ENCODE results near the gene MT1X. TPM values are rescaled to one million over a fixed set of nuclear protein-coding genes. Genes with fewer than 3 reads are reported as not detected.
A peak's percentile ranks its signal among the peaks of the same experiment; 100 is the strongest.

The MT1X gene
- total and polyA plus RNA-seq, 2 experiments from 2014 or later: 293 to 942 TPM

DNA sequence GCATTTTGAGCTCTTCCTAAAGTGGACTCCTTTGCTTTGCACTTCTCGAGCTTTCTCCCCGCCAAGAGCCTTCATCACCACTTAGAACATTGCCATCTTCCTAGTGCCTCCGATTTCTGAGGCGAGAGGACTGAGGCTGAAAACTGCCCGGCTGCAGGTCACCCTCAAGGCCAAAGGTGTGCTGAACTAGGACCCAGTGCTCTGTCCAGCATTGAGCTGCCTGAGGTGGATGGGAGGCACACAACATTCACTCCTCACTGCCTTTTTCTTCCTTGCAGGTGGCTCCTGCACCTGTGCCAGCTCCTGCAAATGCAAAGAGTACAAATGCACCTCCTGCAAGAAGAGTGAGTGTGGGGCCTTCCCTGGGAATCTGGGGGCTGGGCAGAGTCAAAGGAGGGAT is 38.4 kb upstream of the MT1X start:
- TF ChIP-seq ETS1 (IDR thresholded peaks at IDR 0.05): no peak
- no peak for TF ChIP-seq CTCF (conservative IDR thresholded peaks at IDR 0.05; ENCODE audit: low read depth in 2 of 2)
- TF ChIP-seq JUNB (IDR thresholded peaks at IDR 0.05; ENCODE audit: unreplicated experiment): no peak
- TF ChIP-seq NANOG (IDR thresholded peaks at IDR 0.05; ENCODE audit: borderline replicate concordance): no peak
- TF ChIP-seq, protein P1, sequence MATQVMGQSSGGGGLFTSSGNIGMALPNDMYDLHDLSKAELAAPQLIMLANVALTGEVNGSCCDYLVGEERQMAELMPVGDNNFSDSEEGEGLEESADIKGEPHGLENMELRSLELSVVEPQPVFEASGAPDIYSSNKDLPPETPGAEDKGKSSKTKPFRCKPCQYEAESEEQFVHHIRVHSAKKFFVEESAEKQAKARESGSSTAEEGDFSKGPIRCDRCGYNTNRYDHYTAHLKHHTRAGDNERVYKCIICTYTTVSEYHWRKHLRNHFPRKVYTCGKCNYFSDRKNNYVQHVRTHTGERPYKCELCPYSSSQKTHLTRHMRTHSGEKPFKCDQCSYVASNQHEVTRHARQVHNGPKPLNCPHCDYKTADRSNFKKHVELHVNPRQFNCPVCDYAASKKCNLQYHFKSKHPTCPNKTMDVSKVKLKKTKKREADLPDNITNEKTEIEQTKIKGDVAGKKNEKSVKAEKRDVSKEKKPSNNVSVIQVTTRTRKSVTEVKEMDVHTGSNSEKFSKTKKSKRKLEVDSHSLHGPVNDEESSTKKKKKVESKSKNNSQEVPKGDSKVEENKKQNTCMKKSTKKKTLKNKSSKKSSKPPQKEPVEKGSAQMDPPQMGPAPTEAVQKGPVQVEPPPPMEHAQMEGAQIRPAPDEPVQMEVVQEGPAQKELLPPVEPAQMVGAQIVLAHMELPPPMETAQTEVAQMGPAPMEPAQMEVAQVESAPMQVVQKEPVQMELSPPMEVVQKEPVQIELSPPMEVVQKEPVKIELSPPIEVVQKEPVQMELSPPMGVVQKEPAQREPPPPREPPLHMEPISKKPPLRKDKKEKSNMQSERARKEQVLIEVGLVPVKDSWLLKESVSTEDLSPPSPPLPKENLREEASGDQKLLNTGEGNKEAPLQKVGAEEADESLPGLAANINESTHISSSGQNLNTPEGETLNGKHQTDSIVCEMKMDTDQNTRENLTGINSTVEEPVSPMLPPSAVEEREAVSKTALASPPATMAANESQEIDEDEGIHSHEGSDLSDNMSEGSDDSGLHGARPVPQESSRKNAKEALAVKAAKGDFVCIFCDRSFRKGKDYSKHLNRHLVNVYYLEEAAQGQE (IDR thresholded peaks at IDR 0.05; ENCODE audit: unreplicated experiment): peak; percentile 57
- Histone ChIP-seq H3K4me3 (peak overlapping the region; percentile 61), H3K36me3 (ENCODE audit: insufficient read depth) (no peaks in the 10 kb centered on the region), H3K4me1 (ENCODE audit: insufficient read depth) (peaks cover 13% of the 10 kb centered on the region; the same call in 1 of the 2 replicates), H3K27me3 (ENCODE audit: insufficient read depth) (peaks cover 100% of the 10 kb centered on the region), H3K79me2 (replicated peaks; ENCODE audit: insufficient read depth) (no peaks in the 10 kb centered on the region), H3K4me2 (peak overlapping the region; percentile 84), H2AFZ (peak overlapping the region; percentile 84), H3K27ac (ENCODE audit: low read depth) (no peak overlapping the region), H4K20me1 (replicated peaks; ENCODE audit: insufficient read depth) (no peaks in the 10 kb centered on the region), H3K9me2 (ENCODE audit: insufficient read depth) (no peaks in the 10 kb centered on the region), H3F3A (replicated peaks; ENCODE audit: low read depth) (peaks cover 9% of the 10 kb centered on the region; the same call in 1 of the 2 replicates)
- no peak for DNase-seq (ENCODE audit: low spot score)
- Mint-ChIP-seq H3K27me3 (ENCODE audit: insufficient read depth, low read depth, poor library complexity) (peaks cover 98% of the 10 kb centered on the region), H3K27ac (no peak overlapping the region), H3K9me3 (no peaks in the 10 kb centered on the region), H3K4me3 (peak overlapping the region; percentile 64), H3K36me3 (ENCODE audit: low read depth) (no peaks in the 10 kb centered on the region), H3K4me1 (peaks cover 34% of the 10 kb centered on the region)
- no peak for ATAC-seq

GRCh38 chr16:56645311-56645710 is 37.0 kb upstream of the MT1X start:
- peaks cover 91% of the 10 kb centered on the region for H3K27me3 Mint-ChIP-seq (ENCODE audit: insufficient read depth, low read depth, poor library complexity)
- H3K27me3 ChIP-seq (ENCODE audit: insufficient read depth): peaks cover 98% of the 10 kb centered on the region
- H3K36me3 Mint-ChIP-seq (ENCODE audit: low read depth): no peaks in the 10 kb centered on the region
- TF ChIP-seq NANOG (IDR thresholded peaks at IDR 0.05; ENCODE audit: borderline replicate concordance) (no peak), EZH2 (IDR thresholded peaks at IDR 0.05; ENCODE audit: low read depth, unreplicated experiment) (no peak), ZNF331 (CRISPR knock-in tag; IDR thresholded peaks at IDR 0.05; ENCODE audit: low read depth) (no peak)
- TF ChIP-seq, protein P2, sequence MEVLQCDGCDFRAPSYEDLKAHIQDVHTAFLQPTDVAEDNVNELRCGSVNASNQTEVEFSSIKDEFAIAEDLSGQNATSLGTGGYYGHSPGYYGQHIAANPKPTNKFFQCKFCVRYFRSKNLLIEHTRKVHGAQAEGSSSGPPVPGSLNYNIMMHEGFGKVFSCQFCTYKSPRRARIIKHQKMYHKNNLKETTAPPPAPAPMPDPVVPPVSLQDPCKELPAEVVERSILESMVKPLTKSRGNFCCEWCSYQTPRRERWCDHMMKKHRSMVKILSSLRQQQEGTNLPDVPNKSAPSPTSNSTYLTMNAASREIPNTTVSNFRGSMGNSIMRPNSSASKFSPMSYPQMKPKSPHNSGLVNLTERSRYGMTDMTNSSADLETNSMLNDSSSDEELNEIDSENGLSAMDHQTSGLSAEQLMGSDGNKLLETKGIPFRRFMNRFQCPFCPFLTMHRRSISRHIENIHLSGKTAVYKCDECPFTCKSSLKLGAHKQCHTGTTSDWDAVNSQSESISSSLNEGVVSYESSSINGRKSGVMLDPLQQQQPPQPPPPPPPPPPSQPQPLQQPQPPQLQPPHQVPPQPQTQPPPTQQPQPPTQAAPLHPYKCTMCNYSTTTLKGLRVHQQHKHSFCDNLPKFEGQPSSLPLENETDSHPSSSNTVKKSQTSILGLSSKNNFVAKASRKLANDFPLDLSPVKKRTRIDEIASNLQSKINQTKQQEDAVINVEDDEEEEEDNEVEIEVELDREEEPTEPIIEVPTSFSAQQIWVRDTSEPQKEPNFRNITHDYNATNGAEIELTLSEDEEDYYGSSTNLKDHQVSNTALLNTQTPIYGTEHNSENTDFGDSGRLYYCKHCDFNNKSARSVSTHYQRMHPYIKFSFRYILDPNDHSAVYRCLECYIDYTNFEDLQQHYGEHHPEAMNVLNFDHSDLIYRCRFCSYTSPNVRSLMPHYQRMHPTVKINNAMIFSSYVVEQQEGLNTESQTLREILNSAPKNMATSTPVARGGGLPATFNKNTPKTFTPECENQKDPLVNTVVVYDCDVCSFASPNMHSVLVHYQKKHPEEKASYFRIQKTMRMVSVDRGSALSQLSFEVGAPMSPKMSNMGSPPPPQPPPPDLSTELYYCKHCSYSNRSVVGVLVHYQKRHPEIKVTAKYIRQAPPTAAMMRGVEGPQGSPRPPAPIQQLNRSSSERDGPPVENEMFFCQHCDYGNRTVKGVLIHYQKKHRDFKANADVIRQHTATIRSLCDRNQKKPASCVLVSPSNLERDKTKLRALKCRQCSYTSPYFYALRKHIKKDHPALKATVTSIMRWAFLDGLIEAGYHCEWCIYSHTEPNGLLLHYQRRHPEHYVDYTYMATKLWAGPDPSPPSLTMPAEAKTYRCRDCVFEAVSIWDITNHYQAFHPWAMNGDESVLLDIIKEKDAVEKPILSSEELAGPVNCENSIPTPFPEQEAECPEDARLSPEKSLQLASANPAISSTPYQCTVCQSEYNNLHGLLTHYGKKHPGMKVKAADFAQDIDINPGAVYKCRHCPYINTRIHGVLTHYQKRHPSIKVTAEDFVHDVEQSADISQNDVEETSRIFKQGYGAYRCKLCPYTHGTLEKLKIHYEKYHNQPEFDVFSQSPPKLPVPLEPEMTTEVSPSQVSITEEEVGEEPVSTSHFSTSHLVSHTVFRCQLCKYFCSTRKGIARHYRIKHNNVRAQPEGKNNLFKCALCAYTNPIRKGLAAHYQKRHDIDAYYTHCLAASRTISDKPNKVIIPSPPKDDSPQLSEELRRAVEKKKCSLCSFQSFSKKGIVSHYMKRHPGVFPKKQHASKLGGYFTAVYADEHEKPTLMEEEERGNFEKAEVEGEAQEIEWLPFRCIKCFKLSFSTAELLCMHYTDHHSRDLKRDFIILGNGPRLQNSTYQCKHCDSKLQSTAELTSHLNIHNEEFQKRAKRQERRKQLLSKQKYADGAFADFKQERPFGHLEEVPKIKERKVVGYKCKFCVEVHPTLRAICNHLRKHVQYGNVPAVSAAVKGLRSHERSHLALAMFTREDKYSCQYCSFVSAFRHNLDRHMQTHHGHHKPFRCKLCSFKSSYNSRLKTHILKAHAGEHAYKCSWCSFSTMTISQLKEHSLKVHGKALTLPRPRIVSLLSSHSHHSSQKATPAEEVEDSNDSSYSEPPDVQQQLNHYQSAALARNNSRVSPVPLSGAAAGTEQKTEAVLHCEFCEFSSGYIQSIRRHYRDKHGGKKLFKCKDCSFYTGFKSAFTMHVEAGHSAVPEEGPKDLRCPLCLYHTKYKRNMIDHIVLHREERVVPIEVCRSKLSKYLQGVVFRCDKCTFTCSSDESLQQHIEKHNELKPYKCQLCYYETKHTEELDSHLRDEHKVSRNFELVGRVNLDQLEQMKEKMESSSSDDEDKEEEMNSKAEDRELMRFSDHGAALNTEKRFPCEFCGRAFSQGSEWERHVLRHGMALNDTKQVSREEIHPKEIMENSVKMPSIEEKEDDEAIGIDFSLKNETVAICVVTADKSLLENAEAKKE (CRISPR knock-in tag; IDR thresholded peaks at IDR 0.05): no peak

More at GRCh38 chr16:56645311-56645710, 37.0 kb upstream of the MT1X start:
- DNase-seq (ENCODE audit: low spot score) (no peak), ATAC-seq (no peak)
- Mint-ChIP-seq H3K27ac (no peak overlapping the region), H3K4me1 (peaks cover 30% of the 10 kb centered on the region), H3K9me3 (no peaks in the 10 kb centered on the region), H3K4me3 (no peak overlapping the region)
- H3F3A ChIP-seq (replicated peaks; ENCODE audit: low read depth): 0 out of 2 replicates have a peak, but pooled peaks cover 6% of the 10 kb centered on the region
- H3K79me2 ChIP-seq (replicated peaks; ENCODE audit: insufficient read depth): no peaks in the 10 kb centered on the region
- peaks cover 12% of the 10 kb centered on the region; the same call in 1 of the 2 replicates for H3K4me1 ChIP-seq (ENCODE audit: insufficient read depth)
- H3K4me3 ChIP-seq: no peak overlapping the region
- no peak overlapping the region for H3K27ac ChIP-seq (ENCODE audit: low read depth)
- H4K20me1 ChIP-seq (replicated peaks; ENCODE audit: insufficient read depth): no peaks in the 10 kb centered on the region
- H2AFZ ChIP-seq: no peak overlapping the region
- no peaks in the 10 kb centered on the region for H3K36me3 ChIP-seq (ENCODE audit: insufficient read depth)
- no peaks in the 10 kb centered on the region for H3K9me2 ChIP-seq (ENCODE audit: insufficient read depth)
- H3K4me2 ChIP-seq: no peak overlapping the region
